Esophagus muscularis mucosa (tissue), 3 donors: ENCODE measurements around the gene ATP8B3.

Experiments used
- CTCF ChIP-seq, 3 experiments: fragments of 200-600 bp in 2 of 3; fragments of 450-650 bp in 1 of 3; sonication (generic) in 2 of 3; IDR thresholded peaks; one replicate each; pipeline ENCODE4 v1.5.1; 2017 to 2019; ENCODE audit warnings: antibody characterized with exemption in 3 of 3, mild to moderate bottlenecking in 2 of 3, moderate library complexity in 1 of 3
- POLR2A ChIP-seq: fragments of 450-650 bp; IDR thresholded peaks from one replicate; pipeline ENCODE4 v1.6.1; 2017; ENCODE audit warnings: antibody characterized with exemption, moderate library complexity, mild to moderate bottlenecking, low read depth

DNA sequence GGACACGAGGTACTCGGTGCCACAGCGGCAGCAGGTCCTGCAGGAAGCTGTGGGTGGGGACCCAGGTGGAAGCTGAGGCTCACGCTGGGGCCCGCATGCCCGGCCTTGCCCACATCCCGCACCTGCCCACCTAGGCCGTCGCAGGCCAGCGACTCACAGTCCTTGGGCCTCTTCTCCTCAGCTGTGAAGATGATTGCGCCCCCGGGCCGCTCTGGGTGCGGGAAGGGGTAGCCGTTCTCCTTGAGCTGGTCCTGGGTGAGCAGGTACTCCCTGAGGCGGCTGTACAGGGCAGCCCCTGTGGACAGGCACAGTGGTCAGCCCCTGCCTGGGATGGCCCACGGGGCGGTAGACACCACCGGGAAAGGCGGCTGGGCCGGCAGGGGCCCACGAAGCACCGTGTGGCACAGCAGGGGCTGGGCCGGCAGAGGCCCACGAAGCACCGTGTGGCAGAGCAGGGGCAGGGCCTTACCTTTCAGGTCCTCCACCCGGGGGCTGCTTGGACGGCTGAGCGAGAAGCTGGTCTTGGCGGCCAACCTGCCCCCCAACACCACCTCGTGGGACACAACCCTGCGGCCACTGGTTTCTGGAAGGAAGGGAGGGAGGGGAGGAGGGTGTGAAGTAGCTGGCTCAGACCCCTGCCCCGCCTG is 6.6 kb upstream of the ATP8B3 start:
- TF ChIP-seq CTCF (IDR thresholded peaks at IDR 0.05) = no peak
- TF ChIP-seq POLR2A = no peak
